ENCODE measurements around the gene FYTTD1.

GRCh38 chr3:197775317-197775716 is 25.6 kb downstream of the FYTTD1 start:
- TF ChIP-seq POLR2A (IDR thresholded peaks at IDR 0.05; ENCODE audit: extremely low read depth, insufficient read length) = no peak
- no peak for TF ChIP-seq CTCF (IDR thresholded peaks at IDR 0.05; ENCODE audit: low read depth, low read length)
- TF ChIP-seq MAX (IDR thresholded peaks at IDR 0.05; ENCODE audit: low read depth, low read length) = no peak
